GM12874 (cell line): Measurements from ENCODE around the gene BACH2.

Experiments
- CTCF ChIP-seq: IDR thresholded peaks from 2 replicates; pipeline ENCODE4 v1.5.1; 2011; ENCODE audit warnings: low read depth, mild to moderate bottlenecking, control low read depth, low read length, moderate library complexity; ENCODE audit not compliant: insufficient read depth

BACH2 gene

DNA sequence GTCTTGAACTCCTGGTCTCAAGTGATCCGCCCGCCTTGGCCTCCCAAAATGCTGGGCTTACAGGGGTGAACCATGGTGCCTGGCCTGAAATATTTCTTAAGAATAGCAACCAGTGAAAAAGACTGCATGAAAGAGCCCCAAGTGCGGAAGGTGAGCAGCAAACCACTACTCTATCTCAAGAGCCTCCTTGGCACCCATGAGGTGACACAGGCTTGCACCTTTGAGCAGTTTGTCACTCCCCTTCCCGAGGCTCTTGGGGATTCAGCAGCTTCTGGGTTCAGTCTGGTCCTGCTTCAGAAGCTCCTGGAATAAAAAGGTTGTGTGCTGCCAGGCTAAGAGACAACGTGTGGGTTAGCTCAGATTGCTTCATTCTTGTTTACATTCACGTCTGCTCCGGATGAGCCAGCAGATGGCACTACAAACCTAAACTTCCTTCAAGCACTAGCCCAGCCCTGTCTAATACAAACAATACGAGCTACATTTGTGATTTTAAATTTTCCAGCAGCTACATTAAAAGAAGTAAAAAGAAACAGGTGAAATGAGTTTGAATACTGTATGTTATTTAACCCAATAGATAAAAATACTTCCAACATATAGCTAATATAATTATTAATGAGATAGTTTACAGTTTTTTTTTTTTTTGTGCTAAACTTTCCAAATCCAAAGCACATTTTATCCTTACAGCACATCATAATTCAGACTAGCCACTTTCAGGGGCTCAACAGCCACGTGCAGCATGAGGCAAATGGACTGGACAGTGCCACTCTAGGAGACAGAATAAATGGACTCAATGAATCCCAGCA is 356.2 kb downstream of the BACH2 start:
- peak; percentile 58 for TF ChIP-seq CTCF

DNA sequence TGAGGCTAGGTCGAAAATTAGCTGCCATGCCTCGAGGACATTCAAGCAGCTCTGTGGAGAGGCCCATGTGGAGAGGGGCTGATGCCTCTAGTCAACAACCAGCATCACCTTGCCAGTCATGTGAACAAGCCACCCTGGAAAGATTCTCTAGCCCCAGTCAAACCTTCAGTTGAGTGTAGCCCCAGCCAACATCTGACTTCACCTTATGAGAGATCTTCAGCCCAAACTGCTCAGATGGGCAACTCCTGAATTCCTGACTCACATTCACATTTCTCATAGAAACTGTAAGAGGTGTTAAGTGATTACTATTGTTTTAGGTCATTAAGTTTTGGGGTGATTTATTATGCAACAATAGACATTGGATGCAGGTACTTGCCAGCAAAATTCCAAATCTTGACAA is 357.5 kb downstream of the BACH2 start:
- no peak for TF ChIP-seq CTCF

- TF ChIP-seq CTCF = no peak
These were observed 358.6 kb downstream of the BACH2 start for GRCh38 chr6:89938014-89938413.

DNA sequence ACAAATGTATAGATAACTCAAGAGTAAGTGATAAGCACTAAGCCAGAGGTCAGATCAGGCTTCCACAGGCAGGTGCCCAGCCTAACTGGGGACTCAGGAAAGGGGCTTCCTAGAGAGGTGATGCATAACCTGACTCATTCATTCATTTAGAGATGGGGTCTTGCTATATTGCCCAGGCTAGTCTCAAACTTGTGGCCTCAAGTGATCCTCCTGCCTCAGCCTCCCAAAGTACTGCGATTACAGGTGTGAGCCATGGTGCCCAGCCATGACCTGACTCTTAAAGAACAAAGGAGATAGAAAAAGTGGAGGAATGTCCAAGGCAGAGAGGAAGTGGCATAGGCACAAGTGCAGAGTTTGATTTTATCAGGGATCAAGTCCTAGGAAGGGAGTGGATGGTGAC is 360.5 kb downstream of the BACH2 start:
- TF ChIP-seq CTCF = no peak

- no peak for TF ChIP-seq CTCF
These were observed 361.8 kb downstream of the BACH2 start for GRCh38 chr6:89934685-89935366.

- TF ChIP-seq CTCF = no peak
These were observed 364.3 kb downstream of the BACH2 start for GRCh38 chr6:89932245-89932802.

DNA sequence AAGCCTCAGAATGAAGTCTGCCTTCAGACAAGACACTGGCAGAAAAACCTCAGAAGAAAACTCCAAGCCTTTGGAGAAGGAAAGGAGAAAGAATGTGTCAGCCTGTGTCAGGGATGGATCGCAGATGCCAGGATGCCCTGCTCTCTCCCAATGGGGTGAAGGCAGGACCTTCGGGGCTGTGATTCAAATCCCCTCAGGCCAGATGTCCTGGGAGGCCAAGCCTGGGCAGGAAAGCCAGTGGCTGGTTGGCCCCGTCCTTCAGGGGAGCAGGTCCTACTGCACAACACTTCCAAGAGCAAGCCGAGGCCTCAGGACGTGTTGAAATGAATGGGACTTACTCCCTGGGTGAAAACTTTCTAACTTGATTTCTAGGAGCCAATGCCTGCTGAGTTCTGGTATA is 365.9 kb downstream of the BACH2 start:
- no peak for TF ChIP-seq CTCF
